ENCODE measurements around the gene TRAF2. TPM values are rescaled to one million over a fixed set of nuclear protein-coding genes. Genes with fewer than 3 reads are reported as not detected.

The TRAF2 gene
- total and polyA plus RNA-seq, 12 donors = 5.4 to 17.0 (median 10.1) TPM

GRCh38 chr9:136931611-136932130 is 45.4 kb downstream of the TRAF2 start:
- peaks cover 8 to 41% (median 33%) of the 10 kb centered on the region in 9 donors for H3K4me1 ChIP-seq
- whole genome bisulfite sequencing, 2 donors = 96 to 99% methylated on average over 2 of the region's 2 CpGs
- H3K4me3 ChIP-seq = no peak overlapping the region
- H3K27me3 ChIP-seq = no peaks in the 10 kb centered on the region
- peak overlapping the region in 1 of 10 donors; percentile 19 for H3K27ac ChIP-seq
- ATAC-seq (no peak), DNase-seq (no peak)
- TF ChIP-seq CTCF (IDR thresholded peaks at IDR 0.05) = no peak
- H3K36me3 ChIP-seq = peaks cover 0 to 11% (median 0%) of the 10 kb centered on the region in 9 donors
- H3K9me3 ChIP-seq = peaks cover 0 to 4% (median 0%) of the 10 kb centered on the region in 11 donors
- intact Hi-C loops (cut with DNase I) = loop anchor here in 1 of 10 donors (10.0 kb wide), 1 partner anchor 47 kb away; the partner anchor contains the start of gene TRAF2

GRCh38 chr9:136934277-136934676 is 48.0 kb downstream of the TRAF2 start:
- no peak for TF ChIP-seq CTCF (IDR thresholded peaks at IDR 0.05)
- H3K4me3 ChIP-seq = no peak overlapping the region
- 96 to 97% methylated on average over 3 of the region's 3 CpGs for WGBS, 2 donors
- ATAC-seq (no peak), DNase-seq (no peak)
- peaks cover 0 to 4% (median 0%) of the 10 kb centered on the region in 11 donors for H3K9me3 ChIP-seq
- peaks cover 0 to 13% (median 0%) of the 10 kb centered on the region in 9 donors for H3K36me3 ChIP-seq
- intact Hi-C loops (cut with DNase I) = loop anchor here in 1 of 10 donors (10.0 kb wide), 1 partner anchor 49 kb away; the partner anchor contains the start of gene TRAF2
- no peak overlapping the region for H3K27ac ChIP-seq
- H3K4me1 ChIP-seq = peaks cover 2 to 17% (median 11%) of the 10 kb centered on the region in 9 donors
- H3K27me3 ChIP-seq = no peaks in the 10 kb centered on the region

- H3K27ac ChIP-seq = no peak overlapping the region
- 69 to 80% methylated on average over 3 of the region's 3 CpGs for WGBS, 2 donors
- H3K27me3 ChIP-seq = no peaks in the 10 kb centered on the region
- ATAC-seq (no peak), DNase-seq (no peak)
- peaks cover 0 to 26% (median 6%) of the 10 kb centered on the region in 9 donors for H3K36me3 ChIP-seq
- intact Hi-C loops (cut with DNase I) = loop anchor here in 1 of 10 donors (10.0 kb wide), 1 partner anchor 51 kb away; the partner anchor contains the start of gene TRAF2
- no peak overlapping the region for H3K4me3 ChIP-seq
- TF ChIP-seq CTCF (IDR thresholded peaks at IDR 0.05) = no peak
- H3K4me1 ChIP-seq = peaks cover 0 to 17% (median 9%) of the 10 kb centered on the region in 9 donors
- H3K9me3 ChIP-seq = peaks cover 0 to 4% (median 0%) of the 10 kb centered on the region in 11 donors
Measured at GRCh38 chr9:136935651-136936050, 49.3 kb downstream of the TRAF2 start.

- Histone ChIP-seq H3K4me3 (no peak overlapping the region), H3K4me1 (peaks cover 0 to 26% (median 11%) of the 10 kb centered on the region in 9 donors), H3K36me3 (peaks cover 8 to 37% (median 16%) of the 10 kb centered on the region in 9 donors), H3K27me3 (no peaks in the 10 kb centered on the region), H3K9me3 (no peaks in the 10 kb centered on the region), H3K27ac (no peak overlapping the region)
- ATAC-seq (no peak), DNase-seq (no peak)
- no peak for TF ChIP-seq CTCF (IDR thresholded peaks at IDR 0.05)
- WGBS, 2 donors = 91 to 94% methylated on average over 8 of the region's 8 CpGs
- intact Hi-C loops (cut with DNase I) = loop anchor here in 1 of 10 donors (10.0 kb wide), 1 partner anchor 52 kb away; the partner anchor contains the start of gene TRAF2
Measured at GRCh38 chr9:136936645-136937170, 50.4 kb downstream of the TRAF2 start.
